Vagina (tissue), 2 donors: ENCODE measurements around the gene EHD2. TPM values are rescaled to one million over a fixed set of nuclear protein-coding genes. Genes with fewer than 3 reads are reported as not detected.

Source experiments
- DNase-seq, 2 donors: peaks; one replicate each; pipeline ENCODE4 v3.0.0-alpha.2; 2017; ENCODE audit errors: extremely low spot score in 2 of 2
- H3K27ac ChIP-seq: fragments of 200-600 bp; sonication (generic); one replicate; pipeline ENCODE4 v1.5.1; 2019
- H3K27me3 ChIP-seq: fragments of 200-600 bp; sonication (generic); one replicate; pipeline ENCODE4 v1.5.1; 2019
- H3K36me3 ChIP-seq, 2 donors: fragments of 200-600 bp; sonication (generic); one replicate each; pipeline ENCODE4 v1.5.1; 2017 to 2019
- H3K4me1 ChIP-seq: fragments of 200-600 bp; sonication (generic); one replicate; pipeline ENCODE4 v1.5.1; 2019
- H3K4me3 ChIP-seq, 2 donors: fragments of 200-600 bp; sonication (generic); 1 replicate in 1 of 2; 2 replicates in 1 of 2; pipeline ENCODE4 v1.5.1; 2016 to 2019
- H3K9me3 ChIP-seq: fragments of 200-600 bp; sonication (generic); one replicate; pipeline ENCODE4 v1.5.1; 2019
- POLR2A ChIP-seq, 2 donors: fragments of 450-650 bp; IDR thresholded peaks; one replicate each; pipeline ENCODE4 v1.6.1; 2017; ENCODE audit warnings: antibody characterized with exemption in 2 of 2, mild to moderate bottlenecking in 2 of 2, moderate library complexity in 2 of 2
- POLR2AphosphoS5 ChIP-seq, 2 donors: sonication (generic); formaldehyde crosslinking; IDR thresholded peaks; one replicate each; pipeline ENCODE4 v1.9.0; 2017; ENCODE audit warnings: antibody characterized with exemption in 2 of 2, mild to moderate bottlenecking in 2 of 2, low read depth in 1 of 2; ENCODE audit not compliant: insufficient read depth in 1 of 2
- intact Hi-C: fragments of 100-400 bp; cut with DNase I; formaldehyde crosslinking; loops from one replicate; pipeline ENCODE4 v1.15.1; 2023
- total RNA-seq: library from RNA; depleted of rRNA; stranded (reverse); fragments of >200 nt; gene quantifications from one replicate; pipeline ENCODE4 v1.2.3, GENCODE V29; 2016
- TF ChIP-seq, protein P1 (sequence below), 3 experiments: fragments of 450-650 bp in 2 of 3; fragments of 200-600 bp in 1 of 3; sonication (generic) in 1 of 3; IDR thresholded peaks; one replicate each; pipeline ENCODE4 v1.5.1; 2017 to 2019; ENCODE audit warnings: antibody characterized with exemption in 3 of 3, mild to moderate bottlenecking in 2 of 3, moderate library complexity in 2 of 3

Gene EHD2
- total RNA-seq, 1 donor from 2014 or later: 125 TPM

DNA sequence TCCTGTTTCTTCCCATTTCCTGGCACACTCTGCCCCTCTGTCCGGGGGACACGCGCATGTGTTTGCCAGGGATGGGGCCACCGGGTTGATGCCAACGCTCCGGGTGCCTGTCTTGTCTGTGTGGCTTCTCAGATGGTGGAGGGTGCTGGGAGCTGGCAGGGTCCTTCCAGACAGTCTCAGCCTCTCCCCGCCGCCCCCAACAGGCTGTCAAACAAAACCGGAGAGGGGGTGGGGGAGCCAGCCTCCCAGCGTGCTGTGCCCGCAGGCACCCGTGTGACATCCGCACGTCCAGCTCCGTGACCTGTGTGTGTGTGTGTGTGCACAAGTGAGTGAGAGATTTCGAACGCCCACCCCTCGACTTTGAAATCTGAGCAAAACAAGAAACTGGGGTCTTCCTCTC lies 10.6 kb upstream of the EHD2 start:
- TF ChIP-seq, protein P1, sequence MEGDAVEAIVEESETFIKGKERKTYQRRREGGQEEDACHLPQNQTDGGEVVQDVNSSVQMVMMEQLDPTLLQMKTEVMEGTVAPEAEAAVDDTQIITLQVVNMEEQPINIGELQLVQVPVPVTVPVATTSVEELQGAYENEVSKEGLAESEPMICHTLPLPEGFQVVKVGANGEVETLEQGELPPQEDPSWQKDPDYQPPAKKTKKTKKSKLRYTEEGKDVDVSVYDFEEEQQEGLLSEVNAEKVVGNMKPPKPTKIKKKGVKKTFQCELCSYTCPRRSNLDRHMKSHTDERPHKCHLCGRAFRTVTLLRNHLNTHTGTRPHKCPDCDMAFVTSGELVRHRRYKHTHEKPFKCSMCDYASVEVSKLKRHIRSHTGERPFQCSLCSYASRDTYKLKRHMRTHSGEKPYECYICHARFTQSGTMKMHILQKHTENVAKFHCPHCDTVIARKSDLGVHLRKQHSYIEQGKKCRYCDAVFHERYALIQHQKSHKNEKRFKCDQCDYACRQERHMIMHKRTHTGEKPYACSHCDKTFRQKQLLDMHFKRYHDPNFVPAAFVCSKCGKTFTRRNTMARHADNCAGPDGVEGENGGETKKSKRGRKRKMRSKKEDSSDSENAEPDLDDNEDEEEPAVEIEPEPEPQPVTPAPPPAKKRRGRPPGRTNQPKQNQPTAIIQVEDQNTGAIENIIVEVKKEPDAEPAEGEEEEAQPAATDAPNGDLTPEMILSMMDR (IDR thresholded peaks at IDR 0.05): no peak
- no peak for TF ChIP-seq POLR2A (IDR thresholded peaks at IDR 0.05)
- TF ChIP-seq POLR2AphosphoS5 (IDR thresholded peaks at IDR 0.05; ENCODE audit: insufficient read depth in 1 of 2, low read depth in 1 of 2): no peak
- Histone ChIP-seq H3K4me3 (no peak overlapping the region), H3K36me3 (peaks cover 0 to 39% of the 10 kb centered on the region in 2 donors), H3K27me3 (no peaks in the 10 kb centered on the region), H3K9me3 (no peaks in the 10 kb centered on the region), H3K27ac (no peak overlapping the region), H3K4me1 (no peaks in the 10 kb centered on the region)
- intact Hi-C loops: no loop called here
- DNase-seq: no peak

- TF ChIP-seq POLR2A (IDR thresholded peaks at IDR 0.05) (no peak), POLR2AphosphoS5 (IDR thresholded peaks at IDR 0.05; ENCODE audit: insufficient read depth in 1 of 2, low read depth in 1 of 2) (no peak)
- TF ChIP-seq, protein P1 (IDR thresholded peaks at IDR 0.05): no peak
- Histone ChIP-seq H3K36me3 (peaks cover 0 to 38% of the 10 kb centered on the region in 2 donors), H3K27ac (no peak overlapping the region), H3K4me3 (no peak overlapping the region), H3K27me3 (no peaks in the 10 kb centered on the region), H3K9me3 (no peaks in the 10 kb centered on the region), H3K4me1 (no peaks in the 10 kb centered on the region)
- intact Hi-C loops: no loop called here
- DNase-seq: no peak
Observed at GRCh38 chr19:47703301-47703700, 9.9 kb upstream of the EHD2 start.

GRCh38 chr19:47704024-47704423 lies 9.2 kb upstream of the EHD2 start:
- no peak for DNase-seq
- intact Hi-C loops: no loop called here
- H3K4me1 ChIP-seq: no peaks in the 10 kb centered on the region
- no peak overlapping the region for H3K4me3 ChIP-seq
- H3K36me3 ChIP-seq: peaks cover 0 to 31% of the 10 kb centered on the region in 2 donors
- H3K27ac ChIP-seq: no peak overlapping the region
- TF ChIP-seq, protein P1 (IDR thresholded peaks at IDR 0.05): no peak
- TF ChIP-seq POLR2A (IDR thresholded peaks at IDR 0.05) (no peak), POLR2AphosphoS5 (IDR thresholded peaks at IDR 0.05; ENCODE audit: insufficient read depth in 1 of 2, low read depth in 1 of 2) (no peak)
- no peaks in the 10 kb centered on the region for H3K9me3 ChIP-seq
- no peaks in the 10 kb centered on the region for H3K27me3 ChIP-seq

GRCh38 chr19:47704656-47705055 lies 8.6 kb upstream of the EHD2 start:
- Histone ChIP-seq H3K27me3 (no peaks in the 10 kb centered on the region), H3K27ac (no peak overlapping the region), H3K9me3 (no peaks in the 10 kb centered on the region), H3K4me1 (no peaks in the 10 kb centered on the region), H3K4me3 (no peak overlapping the region), H3K36me3 (peaks cover 0 to 25% of the 10 kb centered on the region in 2 donors)
- intact Hi-C loops: no loop called here
- no peak for TF ChIP-seq POLR2AphosphoS5 (IDR thresholded peaks at IDR 0.05; ENCODE audit: insufficient read depth in 1 of 2, low read depth in 1 of 2)
- TF ChIP-seq, protein P1 (IDR thresholded peaks at IDR 0.05): no peak
- TF ChIP-seq POLR2A (IDR thresholded peaks at IDR 0.05): no peak
- DNase-seq: no peak

DNA sequence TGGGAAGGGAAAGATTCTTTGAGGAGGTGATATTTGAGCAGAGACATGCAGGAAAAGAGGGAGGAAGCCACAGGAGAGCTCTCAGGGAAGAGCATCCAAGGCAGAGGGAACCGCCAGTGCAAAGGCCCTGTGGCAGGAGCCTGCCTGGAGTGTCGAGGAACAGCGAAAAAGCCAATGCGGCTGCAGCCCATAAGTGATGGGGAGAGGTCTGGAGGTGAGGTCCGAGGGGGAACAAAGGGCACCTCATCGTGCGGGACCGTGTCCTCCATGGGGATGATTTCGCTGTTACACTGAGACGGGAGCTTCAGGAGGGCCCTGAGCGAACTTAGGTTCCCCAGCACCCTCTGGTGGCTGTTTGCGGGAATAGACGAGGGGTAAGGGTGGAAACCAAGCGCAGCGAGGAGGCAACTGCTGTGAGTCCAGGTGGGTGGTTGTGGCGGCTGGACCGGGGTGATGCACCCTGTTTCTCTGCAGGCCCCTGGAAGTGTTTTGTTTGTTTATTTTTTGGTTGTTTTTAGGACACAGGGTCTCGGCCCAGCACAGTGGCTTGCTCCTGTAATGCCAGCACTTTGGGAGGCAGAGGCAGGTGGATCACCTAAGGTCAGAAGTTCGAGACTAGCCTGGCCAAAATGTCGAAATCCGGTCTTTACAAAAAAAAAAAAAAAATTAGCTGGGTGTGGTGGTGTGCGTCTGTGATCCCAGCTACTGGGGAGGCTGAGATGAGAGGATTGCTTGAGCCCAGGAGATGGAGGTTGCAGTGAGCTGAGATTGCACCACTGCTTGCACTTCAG lies 5.9 kb upstream of the EHD2 start:
- Histone ChIP-seq H3K27me3 (no peaks in the 10 kb centered on the region), H3K9me3 (no peaks in the 10 kb centered on the region), H3K27ac (no peak overlapping the region), H3K36me3 (peaks cover 0 to 6% of the 10 kb centered on the region in 2 donors), H3K4me1 (no peaks in the 10 kb centered on the region), H3K4me3 (no peak overlapping the region)
- DNase-seq: no peak
- intact Hi-C loops: no loop called here
- TF ChIP-seq POLR2AphosphoS5 (IDR thresholded peaks at IDR 0.05; ENCODE audit: insufficient read depth in 1 of 2, low read depth in 1 of 2): no peak
- TF ChIP-seq, protein P1 (IDR thresholded peaks at IDR 0.05): peak; percentile 77 to 85 (median 85)
